NB4 (cell line): ENCODE data around the gene PIGR.

Experiments used
- DNase-seq: peaks from one replicate; pipeline ENCODE4 v3.0.0; 2010; ENCODE audit warnings: low read depth
- H3K4me3 ChIP-seq: one replicate; pipeline ENCODE4 v1.5.1; 2011; ENCODE audit warnings: mild to moderate bottlenecking, low read depth, low read length, moderate library complexity
- MYC ChIP-seq: IDR thresholded peaks from 2 replicates; pipeline ENCODE4 v1.6.1; 2011; ENCODE audit warnings: low read depth, low read length
- POLR2A ChIP-seq: IDR thresholded peaks from 2 replicates; pipeline ENCODE4 v1.6.1; 2011; ENCODE audit warnings: mild to moderate bottlenecking; ENCODE audit not compliant: insufficient read length; ENCODE audit errors: extremely low read depth
- TF ChIP-seq, protein P1 (sequence below): IDR thresholded peaks from one replicate; pipeline ENCODE4 v1.5.1; 2012; ENCODE audit warnings: low read depth, low read length
- TF ChIP-seq, protein P2 (sequence below): IDR thresholded peaks from 2 replicates; pipeline ENCODE4 v1.6.1; 2011; ENCODE audit warnings: low read depth, low read length

PIGR gene

DNA sequence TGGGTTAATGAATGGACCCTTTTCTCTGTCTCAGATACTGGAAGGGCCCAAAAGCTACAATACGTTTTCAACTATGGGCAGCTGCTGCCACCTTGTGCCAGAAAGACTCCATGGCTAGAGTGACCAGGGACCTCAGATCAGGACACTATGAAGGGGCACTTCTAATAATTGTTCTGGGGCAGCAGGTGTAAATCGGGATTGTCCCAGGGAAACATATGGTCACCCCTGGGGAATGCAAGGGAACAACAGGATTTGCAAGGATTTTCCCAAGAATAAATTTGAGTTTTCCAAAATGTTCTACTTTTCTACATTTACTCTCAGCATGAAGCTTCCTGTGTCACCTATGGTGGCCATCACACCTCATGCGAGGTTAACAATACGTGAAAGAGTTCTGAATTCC lies 36.0 kb upstream of the PIGR start:
- TF ChIP-seq, protein P1, sequence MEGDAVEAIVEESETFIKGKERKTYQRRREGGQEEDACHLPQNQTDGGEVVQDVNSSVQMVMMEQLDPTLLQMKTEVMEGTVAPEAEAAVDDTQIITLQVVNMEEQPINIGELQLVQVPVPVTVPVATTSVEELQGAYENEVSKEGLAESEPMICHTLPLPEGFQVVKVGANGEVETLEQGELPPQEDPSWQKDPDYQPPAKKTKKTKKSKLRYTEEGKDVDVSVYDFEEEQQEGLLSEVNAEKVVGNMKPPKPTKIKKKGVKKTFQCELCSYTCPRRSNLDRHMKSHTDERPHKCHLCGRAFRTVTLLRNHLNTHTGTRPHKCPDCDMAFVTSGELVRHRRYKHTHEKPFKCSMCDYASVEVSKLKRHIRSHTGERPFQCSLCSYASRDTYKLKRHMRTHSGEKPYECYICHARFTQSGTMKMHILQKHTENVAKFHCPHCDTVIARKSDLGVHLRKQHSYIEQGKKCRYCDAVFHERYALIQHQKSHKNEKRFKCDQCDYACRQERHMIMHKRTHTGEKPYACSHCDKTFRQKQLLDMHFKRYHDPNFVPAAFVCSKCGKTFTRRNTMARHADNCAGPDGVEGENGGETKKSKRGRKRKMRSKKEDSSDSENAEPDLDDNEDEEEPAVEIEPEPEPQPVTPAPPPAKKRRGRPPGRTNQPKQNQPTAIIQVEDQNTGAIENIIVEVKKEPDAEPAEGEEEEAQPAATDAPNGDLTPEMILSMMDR = peak; percentile 75
- TF ChIP-seq, protein P2, sequence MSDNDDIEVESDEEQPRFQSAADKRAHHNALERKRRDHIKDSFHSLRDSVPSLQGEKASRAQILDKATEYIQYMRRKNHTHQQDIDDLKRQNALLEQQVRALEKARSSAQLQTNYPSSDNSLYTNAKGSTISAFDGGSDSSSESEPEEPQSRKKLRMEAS = no peak; the same call in 1 of the 2 replicates
- TF ChIP-seq MYC (no peak), POLR2A (no peak)
- H3K4me3 ChIP-seq = no peak overlapping the region
- DNase-seq = peak; percentile 59

DNA sequence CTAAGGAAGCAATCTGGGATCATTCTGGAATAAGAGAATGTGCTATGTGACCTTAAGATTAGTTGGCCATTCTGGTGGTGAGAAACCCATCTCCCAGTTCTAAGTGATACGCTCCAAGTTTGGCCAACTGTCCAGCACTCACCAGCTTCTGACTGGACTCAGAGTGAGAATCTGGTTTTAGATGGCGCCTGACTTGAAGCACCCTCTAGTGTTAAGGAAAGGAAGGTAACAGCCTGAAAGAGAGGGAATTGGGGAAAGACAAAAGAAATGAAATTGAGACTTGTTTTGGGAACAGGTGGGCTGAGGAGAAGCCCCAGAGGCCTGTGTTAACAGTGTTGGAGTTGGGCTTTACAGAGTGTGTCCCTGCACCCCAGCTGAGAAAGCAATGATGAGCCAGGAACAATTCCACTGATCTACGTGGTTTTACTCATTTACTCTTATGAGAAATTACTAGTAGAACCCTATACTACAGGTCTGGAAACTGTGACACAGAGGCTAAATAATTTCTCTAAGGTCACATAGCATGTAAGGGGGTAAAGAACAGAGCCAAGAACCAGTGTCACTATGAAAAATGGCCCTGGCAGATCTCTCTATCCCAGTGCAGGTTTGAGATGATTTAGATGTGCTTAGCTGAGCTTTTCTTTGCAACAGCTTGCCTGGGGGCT lies 33.2 kb upstream of the PIGR start:
- TF ChIP-seq MYC (no peak), POLR2A (no peak)
- TF ChIP-seq, protein P2 = no peak
- TF ChIP-seq, protein P1 = peak; percentile 62
- DNase-seq = peak; percentile 34
- no peak overlapping the region for H3K4me3 ChIP-seq

DNA sequence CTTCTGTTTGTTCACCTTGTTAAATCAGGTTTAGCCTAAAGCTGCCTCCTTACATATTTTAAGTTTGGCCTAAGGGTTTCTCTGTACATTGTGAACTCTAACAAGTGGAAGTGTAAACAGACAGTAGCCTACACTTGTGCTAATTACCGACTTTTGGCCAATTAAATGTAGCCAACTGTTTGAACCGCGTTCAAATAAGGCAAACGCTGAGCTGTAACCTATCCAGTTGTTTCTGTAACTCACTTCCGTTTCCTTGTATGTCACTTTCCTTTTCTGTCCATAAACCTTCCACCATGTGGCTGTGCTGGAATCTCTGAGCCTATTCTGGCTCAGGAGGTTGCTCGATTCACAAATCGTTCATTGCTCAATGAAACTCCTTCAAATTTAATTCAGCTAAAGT lies 32.0 kb upstream of the PIGR start:
- no peak for DNase-seq
- H3K4me3 ChIP-seq = no peak overlapping the region
- TF ChIP-seq, protein P1 = no peak
- TF ChIP-seq MYC = no peak
- TF ChIP-seq, protein P2 = no peak
- TF ChIP-seq POLR2A = no peak

DNA sequence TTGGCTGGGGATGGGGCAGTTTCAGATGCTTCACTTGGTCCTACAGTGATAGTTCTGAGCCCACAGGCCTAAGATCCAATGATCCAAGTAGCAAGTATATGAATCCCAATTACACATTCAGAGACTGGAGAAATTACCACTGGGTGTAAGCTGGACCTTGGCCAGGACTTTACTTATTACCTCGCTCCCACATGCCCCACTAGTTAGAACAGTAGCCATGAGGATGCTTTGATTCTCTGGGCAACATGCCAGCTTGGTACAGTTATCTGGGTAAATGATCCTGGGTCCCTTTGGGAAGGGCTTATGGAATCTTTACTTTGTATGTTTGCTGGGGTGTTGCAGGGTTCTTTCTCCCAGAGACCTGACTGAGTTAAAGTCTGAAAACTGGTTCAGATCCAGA lies 29.0 kb upstream of the PIGR start:
- DNase-seq = no peak
- no peak overlapping the region for H3K4me3 ChIP-seq
- no peak for TF ChIP-seq MYC
- TF ChIP-seq, protein P1 = no peak
- no peak for TF ChIP-seq POLR2A
- TF ChIP-seq, protein P2 = no peak

DNA sequence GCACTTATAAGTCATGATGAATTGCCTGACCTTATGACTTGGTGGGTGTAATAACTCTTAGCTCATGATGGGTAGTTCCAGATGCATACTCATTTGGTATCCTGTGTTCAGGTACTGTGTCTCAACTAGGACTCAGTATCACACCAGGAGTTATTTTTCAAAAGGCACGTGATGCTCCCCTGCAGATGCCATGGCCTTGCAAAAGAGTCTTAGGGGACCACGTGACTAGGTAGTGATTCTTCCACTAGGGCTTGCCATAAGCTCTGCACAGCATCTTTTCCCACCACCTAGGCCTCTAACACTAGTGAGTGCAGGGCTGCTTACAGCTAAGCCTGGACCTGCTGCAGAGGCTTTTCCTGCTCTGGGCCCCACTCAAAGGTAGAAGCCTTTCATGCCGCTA lies 27.9 kb upstream of the PIGR start:
- TF ChIP-seq, protein P2 = no peak
- no peak for TF ChIP-seq MYC
- TF ChIP-seq, protein P1 = no peak
- no peak for TF ChIP-seq POLR2A
- DNase-seq = no peak
- H3K4me3 ChIP-seq = no peak overlapping the region

DNA sequence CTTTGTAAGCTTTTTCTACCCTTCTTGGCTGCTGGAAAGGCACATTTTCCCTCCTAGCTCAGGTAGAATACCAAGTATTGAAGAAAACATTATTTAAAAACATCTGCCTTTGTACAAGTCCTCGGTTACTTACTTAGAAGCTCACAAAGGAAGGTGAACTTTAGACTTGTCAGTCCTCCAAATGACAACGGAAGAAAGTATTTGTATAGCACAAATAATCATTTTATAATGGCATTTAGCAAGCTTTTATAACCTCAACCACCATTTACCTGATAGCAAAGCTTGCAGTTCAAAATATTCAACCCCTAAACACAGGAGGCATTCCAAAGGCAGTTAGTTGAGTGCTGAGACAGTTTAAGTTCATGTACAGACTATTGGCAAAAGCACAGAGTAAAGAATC lies 26.5 kb upstream of the PIGR start:
- DNase-seq = no peak
- TF ChIP-seq, protein P1 = no peak
- TF ChIP-seq, protein P2 = no peak
- no peak for TF ChIP-seq POLR2A
- no peak for TF ChIP-seq MYC
- no peak overlapping the region for H3K4me3 ChIP-seq
